Inferior parietal cortex (tissue), 1 donor: ENCODE measurements around the gene RBM39.
"Not testable (repeated sequence)": the region's sequence is repeated elsewhere in the genome, so short reads cannot be mapped to it uniquely, and the experiment has no call there.

Experiments
- DNase-seq: peaks from one replicate; pipeline ENCODE4 v3.0.0-alpha.2; 2016; ENCODE audit errors: extremely low spot score

RBM39 gene

DNA sequence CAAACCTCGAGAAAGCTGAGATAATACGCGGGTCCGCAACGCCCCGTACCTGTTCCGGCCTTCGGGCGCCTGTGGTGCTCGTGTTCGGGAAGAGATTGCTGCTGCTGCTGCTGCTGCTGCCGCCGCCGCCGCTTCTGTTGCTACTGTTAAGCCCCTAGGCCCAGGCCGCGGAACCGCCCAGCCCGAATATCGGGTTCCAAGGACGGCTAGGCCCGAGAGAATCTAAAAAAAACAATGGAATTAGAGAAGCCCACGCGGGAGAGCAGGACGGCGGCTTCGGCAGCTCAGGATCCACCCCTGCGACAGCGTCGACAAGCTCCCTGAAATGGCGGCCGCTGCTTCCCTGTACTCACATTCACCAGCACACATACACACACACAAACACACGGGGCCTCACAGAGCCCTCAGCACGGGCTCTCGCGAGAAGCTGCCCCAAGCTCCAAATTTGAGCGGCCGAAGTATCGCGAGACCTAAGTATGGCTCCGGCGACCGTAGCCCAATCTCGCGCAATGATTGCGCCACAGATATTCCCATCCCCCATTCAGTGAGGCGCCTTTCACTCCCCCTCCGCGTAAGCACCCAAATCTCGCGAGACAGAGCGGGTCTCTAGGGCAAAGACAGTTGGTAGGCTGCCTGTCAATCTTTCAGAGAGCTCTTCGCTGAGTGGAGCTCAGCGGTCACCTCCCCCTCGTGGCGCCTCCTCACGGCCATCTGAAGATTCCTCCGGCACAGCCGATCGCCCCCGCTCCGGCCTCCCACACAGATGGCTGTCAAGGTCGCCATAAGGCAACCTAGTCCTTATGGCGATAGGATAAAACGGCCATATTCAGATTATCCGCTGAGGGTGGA, at the start of gene RBM39:
RBM39 (minus strand) TSS at position 369 of the 849 bp plus-strand sequence. CDS start 1,386 bp downstream, outside the sequence.
- peak; percentile 100 for DNase-seq

DNA sequence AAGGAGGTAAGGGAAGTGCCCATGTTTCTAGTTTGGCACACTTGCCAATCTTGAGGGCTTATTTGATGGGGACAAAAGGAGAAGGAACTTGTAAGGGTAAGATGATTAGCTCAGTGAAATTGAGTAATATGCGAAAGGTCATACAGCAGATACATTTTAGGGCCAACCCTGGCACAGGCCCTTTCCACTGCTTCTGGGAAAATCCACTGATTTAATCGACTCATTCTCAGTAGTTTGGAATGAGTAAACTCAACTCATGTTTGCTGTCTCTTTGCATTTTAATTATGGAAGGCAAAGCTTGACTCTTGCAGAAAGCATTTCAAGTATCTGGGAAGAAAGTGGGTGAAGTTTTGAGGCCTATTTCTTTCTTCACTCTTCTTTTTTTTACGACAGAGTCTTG, 49.8 kb upstream of the RBM39 start:
- DNase-seq, result no peak

DNA sequence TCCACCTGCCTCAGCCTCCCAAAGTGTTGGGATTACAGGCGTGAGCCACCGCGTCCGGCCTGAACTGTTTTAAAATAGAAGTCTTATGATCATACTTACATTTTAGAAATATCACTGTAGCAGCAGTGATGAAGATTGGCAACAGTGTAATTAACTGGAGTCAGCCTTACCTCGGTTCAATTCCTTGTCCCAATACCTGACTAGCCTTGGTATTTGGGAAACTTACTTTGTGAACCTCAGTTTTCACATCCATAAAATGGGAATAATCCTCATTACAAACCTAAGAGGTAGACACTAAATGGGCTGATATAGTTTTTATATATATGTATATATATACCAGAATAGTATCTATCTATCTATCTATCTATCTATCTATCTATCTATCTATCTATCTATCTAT, 49.0 kb upstream of the RBM39 start:
- no peak for DNase-seq

DNA sequence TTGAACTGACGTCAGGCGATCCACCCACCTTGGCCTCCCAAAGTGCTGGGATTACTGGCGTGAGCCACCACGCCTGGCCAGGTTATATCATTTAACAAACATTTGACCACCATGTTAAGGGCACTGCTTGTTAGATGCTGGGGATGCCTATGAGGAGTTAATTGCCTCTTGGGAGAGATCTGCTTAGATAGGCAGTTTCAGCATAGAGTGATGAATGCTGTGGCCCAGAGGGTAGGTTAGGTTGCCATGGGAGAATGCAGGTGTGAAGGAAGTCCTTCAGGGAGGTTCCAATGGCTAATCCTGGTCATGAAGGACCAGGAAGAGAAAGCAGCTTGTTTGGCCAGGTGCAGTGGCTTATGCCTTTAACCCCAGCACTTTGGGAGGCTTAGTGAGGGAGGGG, 46.7 kb upstream of the RBM39 start:
- no peak for DNase-seq

DNA sequence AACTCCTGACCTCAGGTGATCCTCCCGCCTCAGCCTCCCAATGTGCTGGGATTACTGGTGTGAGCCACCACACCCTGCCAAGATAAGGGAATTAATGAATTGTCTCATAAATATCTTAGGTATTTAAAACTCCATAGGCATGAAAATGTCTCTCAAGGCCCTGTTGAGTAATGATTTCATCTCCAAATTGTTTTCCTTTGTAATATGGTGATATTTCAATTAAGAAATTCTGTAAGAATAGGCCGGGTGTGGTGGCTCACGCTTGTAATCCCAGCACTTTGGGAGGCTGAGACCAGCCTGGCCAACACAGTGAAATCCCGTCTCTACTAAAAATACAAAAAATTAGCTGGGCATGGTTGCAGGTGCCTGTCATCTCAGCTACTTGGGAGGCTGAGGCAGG, 43.5 kb upstream of the RBM39 start:
- not testable (repeated sequence) for DNase-seq

DNA sequence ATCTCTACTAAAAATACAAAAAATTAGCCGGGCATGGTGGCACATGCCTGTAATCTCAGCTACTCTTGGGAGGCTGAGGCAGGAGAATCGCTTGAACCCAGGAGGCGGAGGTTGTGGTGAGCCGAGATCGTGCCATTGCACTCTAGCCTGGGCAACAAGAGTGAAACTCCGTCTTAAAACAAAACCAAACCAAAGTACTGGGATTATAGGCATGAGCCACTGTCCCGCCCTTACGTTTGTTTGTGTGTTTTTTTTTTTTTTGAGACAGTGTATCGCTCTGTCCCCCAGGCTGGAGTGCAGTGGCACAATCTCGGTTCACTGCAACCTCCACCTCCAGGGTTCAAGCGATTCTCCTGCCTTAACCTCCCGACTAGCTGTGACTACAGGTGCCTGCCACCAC, 41.8 kb upstream of the RBM39 start:
- DNase-seq, result not testable (repeated sequence)

DNA sequence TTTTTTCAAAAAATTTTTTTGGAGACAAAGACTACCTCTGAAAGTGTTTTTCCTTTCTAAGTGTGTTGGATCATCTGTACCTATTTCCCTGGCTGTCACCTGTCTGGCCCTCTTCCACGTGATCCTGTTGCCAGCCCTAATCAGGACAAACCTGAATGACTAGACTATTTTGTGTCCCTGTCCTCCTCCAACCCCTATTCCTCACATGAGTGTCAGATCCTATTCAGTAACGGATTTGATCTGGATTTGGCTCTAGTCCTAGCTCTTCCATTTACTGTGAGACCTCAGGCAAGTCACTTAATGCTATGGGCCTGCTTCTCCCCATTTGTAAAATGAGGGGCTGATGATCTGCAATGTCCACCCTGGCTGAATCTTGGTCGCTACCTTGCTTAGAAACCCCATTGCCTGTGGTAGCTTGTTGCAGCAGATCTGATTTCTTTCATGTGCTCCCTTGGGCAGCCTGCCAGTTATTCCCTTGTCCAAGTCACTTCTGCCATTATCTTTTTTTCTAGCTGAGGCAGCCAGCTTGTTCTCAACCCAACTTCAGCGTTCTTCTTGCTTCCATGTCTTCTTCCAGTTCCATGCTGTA, 34.5 kb upstream of the RBM39 start:
- peak; percentile 21 for DNase-seq

DNA sequence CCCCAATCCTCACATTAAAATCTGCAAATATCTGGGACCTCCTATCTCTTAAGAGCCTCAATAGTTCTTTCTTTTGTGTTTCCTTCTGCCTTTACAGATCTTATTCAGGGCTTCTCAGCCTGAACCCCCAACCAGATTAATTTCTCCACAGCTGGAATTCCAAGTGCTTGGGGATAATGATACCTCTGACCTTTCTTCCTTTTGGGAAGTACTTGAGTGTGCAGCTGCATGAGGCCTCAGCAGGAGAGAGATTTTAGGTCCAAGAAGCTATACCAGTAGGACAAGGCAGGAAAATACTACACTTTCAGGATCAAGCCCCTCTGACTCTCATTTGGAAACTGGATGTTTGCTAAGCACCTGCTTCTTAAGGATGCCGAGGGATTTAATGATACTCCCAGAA, 32.3 kb upstream of the RBM39 start:
- DNase-seq, result no peak

DNA sequence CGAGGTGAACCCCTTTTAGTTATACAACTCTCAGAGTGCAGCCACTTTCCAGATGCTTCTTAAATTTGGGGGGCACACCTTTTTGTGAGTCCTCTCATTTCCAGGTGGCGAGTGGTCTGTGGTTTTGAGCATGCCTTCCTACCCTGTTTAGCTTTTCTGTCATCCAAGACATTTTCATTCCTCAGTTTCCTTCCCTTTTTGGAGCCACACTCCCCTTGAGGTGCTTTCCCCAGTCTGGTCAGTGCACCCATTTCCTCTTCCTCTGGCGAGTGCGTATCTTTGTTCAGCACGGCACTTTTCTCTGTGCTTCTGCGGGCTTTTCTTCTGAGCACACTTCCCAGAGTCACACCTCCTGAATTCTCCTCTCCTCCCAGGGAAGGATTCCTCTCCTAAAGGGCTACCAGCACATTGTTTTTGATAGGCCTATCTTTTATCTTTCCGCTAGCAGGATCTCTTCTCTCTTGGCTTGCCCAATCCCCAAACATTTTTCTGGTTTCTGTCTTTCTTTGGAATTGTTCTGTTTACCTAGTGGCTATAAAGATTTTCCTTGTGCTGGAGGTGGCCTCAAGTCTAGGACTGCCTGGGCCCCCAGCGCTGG, 31.2 kb upstream of the RBM39 start:
- DNase-seq, result no peak

DNA sequence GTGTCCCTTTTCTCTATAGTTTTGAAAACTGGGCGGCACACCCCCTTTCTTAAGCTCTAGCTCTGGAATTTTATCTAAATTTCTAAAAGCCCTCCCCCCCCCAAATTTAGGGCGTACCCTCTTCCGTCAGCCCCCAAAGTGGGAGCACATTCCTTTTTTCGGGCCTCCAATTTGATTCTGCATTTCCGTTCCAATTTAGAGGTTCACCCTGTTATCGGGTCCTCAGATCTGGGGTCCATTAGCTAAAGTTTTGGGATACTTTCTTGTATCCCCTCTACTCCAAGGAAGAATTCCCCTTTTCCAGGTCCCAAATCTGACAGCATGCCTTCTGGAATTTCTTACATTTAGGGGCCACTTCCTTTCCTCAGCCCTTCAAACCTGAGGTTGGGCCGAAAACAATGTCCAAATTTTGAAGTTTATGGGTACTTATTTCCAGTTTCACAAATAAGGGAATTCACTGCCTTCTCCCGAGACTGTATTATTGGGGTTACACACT, 30.6 kb upstream of the RBM39 start:
- DNase-seq, result no peak

DNA sequence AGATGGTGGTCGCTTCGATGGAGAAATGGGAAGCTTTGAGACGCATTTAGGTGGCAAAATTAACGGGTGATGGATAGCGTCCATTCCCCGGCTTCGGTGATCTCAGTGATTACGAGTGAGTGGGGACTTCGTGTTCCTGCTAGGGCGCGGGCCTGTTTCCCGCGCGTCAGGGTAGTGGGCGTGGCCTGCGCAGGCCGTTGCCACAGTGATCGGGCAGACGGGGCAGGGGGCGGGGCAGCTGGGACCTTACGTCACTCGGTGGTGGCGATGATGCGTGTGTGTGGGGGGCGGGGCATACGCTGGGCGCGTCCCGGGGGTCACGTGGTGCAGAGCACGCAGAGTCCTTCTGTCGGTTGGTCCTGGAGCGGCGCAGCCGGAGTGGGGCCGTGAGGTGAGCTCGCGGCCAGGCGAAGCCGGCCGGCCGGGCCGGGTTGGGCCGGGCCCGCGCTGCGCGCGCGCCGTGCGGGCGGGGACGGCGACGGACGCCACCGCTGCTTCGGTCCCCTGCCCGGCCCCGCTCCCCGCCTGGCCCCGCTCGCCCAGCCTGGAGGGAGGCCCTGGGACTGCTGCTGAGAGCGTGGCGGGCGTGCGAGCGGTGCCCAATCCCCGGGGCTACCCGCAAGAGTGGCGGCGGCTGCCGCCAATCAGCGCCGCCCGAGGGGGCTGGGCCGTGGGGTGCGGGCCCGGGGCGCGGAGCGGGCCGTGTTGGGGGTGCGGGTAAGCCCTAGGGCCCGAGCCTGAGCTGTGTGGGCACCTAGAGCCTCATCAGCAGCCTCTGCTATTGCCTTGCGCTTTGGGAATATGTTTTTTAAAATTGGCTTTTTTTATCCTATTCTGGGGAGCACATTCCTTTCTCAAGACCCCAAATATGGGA, 29.9 kb upstream of the RBM39 start, which contains the start of gene PHF20:
PHF20 (plus strand) TSS at position 327 of the 874 bp plus-strand sequence. CDS start 29,508 bp downstream, outside the sequence.
- peak; percentile 87 for DNase-seq

DNA sequence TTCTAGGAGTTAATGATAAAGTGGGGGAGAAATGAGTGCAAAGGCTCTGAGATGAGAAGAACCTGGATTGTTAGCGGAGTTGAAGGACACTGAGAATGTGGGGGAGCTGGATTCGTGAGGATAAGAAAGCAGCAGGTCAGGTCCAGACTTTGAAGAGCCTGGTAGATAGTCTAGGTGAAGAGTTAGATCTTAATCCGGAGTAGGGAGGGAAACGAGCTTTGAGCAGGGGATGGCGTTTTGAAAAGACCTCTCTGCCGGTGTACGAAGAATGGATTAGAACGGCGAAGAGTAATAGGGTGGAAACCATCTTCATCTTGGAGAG, 29.3 kb upstream of the RBM39 start:
- DNase-seq, result no peak

DNA sequence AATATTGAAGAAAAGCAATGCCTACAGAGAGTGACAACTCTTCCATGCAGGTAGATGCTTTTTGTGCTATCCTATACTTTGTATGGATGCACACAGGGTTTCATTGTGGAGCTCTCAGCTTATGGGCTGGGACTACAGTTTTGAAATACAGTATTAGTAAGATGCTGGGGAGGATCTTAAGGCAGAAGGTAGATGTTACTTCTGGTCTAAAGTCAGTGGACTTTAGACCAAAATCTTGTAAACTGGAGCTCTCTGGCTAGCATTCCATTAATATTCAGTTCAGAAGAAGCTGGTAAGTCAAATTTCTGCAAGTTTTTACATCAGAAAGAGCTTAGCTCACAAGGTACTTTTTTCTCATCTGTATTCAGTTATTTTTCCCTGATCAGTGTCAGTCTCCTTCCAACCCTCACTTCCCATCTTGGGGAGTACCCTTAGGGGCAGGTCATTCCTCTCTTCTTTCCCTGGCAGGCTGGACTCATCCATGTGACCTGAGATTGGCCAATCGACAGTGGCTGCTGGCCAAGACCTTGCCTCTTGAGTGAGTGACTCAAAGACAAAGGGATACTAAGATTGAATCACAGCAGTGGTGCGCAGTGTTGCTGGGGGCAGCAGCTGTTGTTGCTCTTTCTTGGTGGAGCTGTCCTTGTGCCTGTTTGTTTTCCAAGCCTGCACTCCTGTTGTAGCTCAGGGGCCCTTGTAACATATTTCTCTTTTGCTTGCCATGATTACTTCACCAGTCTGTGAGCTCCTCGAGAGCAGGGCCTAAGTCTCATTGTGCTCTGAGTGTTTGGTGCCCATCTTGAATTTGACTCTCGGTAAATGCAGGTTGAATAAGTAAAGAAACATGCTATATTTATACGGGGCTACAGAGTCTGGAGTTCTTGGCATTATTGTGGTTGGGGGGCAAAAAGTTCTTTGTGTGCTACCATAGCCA, 26.9 kb upstream of the RBM39 start:
- DNase-seq, result peak; percentile 71

DNA sequence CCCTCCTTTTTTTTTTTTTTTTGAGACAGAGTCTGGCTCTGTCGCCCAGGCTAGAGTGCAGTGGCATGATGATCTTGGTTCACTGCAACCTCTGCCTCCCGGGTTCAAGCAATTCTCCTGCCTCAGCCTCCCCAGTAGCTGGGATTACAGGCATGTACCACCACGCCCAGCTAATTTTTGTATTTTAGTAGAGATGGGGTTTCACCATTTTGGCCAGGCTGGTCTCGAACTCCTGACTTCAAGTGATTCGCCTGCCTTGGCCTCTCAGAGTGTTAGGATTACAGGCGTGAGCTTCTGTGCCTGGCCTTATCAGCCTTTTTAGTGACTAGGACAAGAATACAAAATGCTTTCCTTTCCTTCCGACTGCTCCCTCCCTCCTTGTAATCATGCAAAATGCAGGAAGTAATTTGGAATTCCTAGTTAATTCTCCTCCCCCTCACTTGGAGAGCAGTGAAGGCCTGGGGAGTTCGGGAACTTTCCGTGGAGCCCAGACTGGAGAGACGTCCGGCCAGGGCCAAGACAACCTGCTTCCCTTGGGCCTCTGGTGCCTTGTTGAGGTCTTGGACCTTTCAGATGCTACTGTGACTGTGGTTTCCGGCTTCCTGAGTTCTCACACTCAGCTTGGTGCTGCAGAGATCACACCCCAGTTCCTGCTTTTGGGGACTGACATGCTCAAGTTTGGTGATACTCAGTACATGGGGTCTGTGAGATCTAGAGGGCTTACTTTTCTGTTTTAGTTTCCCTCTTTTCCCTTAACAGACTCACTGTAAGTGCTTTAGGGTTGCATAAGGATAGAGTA, 25.8 kb upstream of the RBM39 start:
- peak; percentile 13 for DNase-seq

DNA sequence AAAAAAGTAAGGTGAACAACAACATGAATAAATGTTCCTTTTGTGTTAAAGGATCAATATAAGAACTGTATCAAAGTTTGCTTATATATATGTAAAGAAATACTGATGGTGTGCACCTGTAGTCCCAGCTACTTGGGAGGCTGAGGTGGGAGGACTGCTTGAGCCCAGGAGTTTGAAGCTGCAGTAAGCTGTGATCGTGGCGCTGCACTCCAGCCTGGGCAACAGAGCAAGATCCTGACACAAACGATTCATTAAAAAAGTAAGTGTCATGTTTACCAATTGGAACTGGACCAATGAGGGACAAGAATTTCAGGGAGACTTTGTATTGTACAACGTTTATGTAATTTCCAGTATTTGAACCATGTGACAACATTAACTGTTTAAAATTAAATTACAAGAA, 24.8 kb upstream of the RBM39 start:
- no peak for DNase-seq

DNA sequence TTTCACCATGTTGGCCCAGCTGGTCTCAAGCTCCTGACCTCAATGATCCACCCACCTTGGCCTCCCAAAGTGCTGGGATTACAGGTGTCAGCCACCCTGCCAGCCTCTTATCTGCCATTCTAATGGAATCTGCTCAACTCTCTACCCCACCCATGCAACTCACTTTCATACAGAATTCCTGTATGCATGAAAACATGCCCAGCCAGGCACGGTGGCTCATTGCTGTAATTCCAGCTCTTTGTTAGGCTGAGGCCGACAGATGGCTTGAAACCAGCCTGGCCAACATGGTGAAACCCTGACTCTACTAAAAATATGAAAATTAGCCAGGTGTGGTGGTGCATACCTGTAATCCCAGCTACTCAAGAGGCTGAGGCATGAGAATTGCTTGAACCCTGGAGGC, 22.9 kb upstream of the RBM39 start:
- not testable (repeated sequence) for DNase-seq

DNA sequence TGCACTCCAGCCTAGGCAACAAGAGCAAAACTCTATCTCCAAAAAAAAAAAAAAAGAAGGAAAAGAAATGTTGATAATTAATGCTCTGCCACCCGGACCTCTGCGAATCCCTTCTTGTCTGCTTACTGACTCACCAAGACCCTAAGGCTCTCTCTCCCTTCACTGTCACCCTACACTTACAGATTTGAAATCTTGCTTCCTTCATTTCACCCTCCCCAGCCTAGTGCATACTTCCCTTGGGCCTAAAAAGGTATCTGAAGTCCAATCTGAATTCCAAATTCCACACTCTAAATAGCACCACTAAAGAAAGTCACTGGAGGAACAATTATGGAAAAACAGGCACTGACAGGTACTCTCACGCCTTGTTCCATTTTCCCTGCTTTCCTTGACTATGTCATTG, 20.4 kb upstream of the RBM39 start:
- no peak for DNase-seq

DNA sequence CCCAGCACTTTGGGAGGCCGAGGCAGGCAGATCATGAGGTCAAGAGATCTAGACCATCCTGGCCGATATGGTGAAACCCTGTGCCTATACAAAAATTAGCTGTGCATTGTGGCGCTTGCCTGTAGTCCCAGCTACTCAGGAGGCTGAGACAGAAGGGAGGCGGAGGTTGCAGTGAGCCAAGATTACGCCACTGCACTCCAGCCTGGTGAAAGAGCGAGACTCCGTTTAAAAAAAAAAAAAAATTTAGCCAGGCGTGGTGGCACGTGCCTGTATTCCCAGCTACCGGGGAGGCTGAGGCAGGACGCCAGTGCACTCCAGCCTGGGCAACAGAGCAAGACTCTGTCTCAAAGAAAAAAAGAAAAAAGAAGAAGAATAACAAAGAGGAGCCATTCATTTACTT, 19.5 kb upstream of the RBM39 start:
- DNase-seq, result not testable (repeated sequence)

DNA sequence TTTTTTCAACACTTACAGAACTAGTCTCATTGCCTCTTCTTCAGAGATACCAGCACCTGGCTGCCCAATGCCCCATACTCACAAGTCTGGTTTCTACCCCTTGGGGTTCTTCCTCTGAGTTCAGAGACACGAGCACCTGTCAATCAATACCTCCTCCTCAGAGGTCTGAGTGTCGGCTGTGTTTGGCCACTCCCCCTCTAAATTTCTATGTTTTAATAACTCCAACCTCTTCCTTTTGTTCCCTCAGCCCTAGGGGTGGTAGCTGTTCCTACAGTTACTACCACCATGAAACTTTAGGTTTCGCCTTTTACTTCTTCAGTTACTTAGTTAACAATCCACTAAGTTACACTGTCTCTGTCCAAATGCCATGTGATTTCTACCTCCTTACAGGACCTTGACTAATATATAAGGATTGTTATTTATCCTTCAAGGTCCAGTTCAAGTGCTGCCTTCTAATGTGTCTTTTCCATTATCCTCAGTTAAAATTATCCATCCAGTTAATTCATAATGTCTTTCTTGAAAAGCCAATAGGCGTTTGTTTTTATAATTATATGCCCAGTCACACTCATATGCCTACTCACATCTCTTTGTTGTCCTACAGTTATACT, 15.1 kb upstream of the RBM39 start:
- DNase-seq, result no peak
